Body of pancreas (tissue), 4 donors: ENCODE results near the gene SLC5A9.

Experiments used
- CTCF ChIP-seq, 7 experiments: fragments of 450-650 bp in 4 of 7; fragments of 200-600 bp in 3 of 7; sonication (generic) in 3 of 7; IDR thresholded peaks; one replicate each; pipeline ENCODE4 v1.5.1; 2016 to 2019; ENCODE audit warnings: antibody characterized with exemption in 7 of 7
- POLR2A ChIP-seq, 3 donors: fragments of 450-650 bp; IDR thresholded peaks; one replicate each; pipeline ENCODE4 v1.6.1; 2016; ENCODE audit warnings: antibody characterized with exemption in 3 of 3, mild to moderate bottlenecking in 2 of 3

- TF ChIP-seq POLR2A (IDR thresholded peaks at IDR 0.05) (no peak), CTCF (IDR thresholded peaks at IDR 0.05) (no peak)
These were observed 47.4 kb upstream of the SLC5A9 start for GRCh38 chr1:48175116-48175515.
